Lower leg skin (tissue), 4 donors: ENCODE measurements around the gene DPYSL3. TPM values are rescaled to one million over a fixed set of nuclear protein-coding genes. Genes with fewer than 3 reads are reported as not detected.

Experiments
- DNase-seq, 2 donors: peaks; one replicate each; pipeline ENCODE4 v3.0.0-alpha.2; 2019; ENCODE audit warnings: low spot score in 2 of 2
- H3K4me3 ChIP-seq: fragments of 200-600 bp; sonication (generic); 2 replicates; pipeline ENCODE4 v1.5.1; 2017; ENCODE audit warnings: mild to moderate bottlenecking, low read depth; ENCODE audit not compliant: poor library complexity, severe bottlenecking
- POLR2A ChIP-seq, 2 donors: fragments of 450-650 bp; IDR thresholded peaks; one replicate each; pipeline ENCODE4 v1.6.1; 2016 to 2017; ENCODE audit warnings: antibody characterized with exemption in 2 of 2, mild to moderate bottlenecking in 1 of 2, moderate library complexity in 1 of 2
- WGBS, 2 donors: methylation state at CpG; one replicate each; pipeline ENCODE4 v1.1.5; 2018; 5-methylcytosine and 5-hydroxymethylcytosine counted together
- intact Hi-C: fragments of 100-400 bp; cut with DNase I; formaldehyde crosslinking; loops from one replicate; pipeline ENCODE4 v1.15.0; 2023; ENCODE audit warnings: low total_unique reads
- total RNA-seq, 4 donors: library from RNA; depleted of rRNA; stranded (reverse); fragments of >200 nt; gene quantifications; one replicate each; pipeline ENCODE4 v1.1.0, GENCODE V29; 2016
- TF ChIP-seq, protein P1 (sequence below), 3 donors: fragments of 450-650 bp; IDR thresholded peaks; one replicate each; pipeline ENCODE4 v1.5.1; 2016; ENCODE audit warnings: antibody characterized with exemption in 3 of 3, mild to moderate bottlenecking in 3 of 3, moderate library complexity in 2 of 3

DPYSL3 gene
- total RNA-seq, 4 donors from 2014 or later: 7.1 to 32.2 (median 11.0) TPM

DNA sequence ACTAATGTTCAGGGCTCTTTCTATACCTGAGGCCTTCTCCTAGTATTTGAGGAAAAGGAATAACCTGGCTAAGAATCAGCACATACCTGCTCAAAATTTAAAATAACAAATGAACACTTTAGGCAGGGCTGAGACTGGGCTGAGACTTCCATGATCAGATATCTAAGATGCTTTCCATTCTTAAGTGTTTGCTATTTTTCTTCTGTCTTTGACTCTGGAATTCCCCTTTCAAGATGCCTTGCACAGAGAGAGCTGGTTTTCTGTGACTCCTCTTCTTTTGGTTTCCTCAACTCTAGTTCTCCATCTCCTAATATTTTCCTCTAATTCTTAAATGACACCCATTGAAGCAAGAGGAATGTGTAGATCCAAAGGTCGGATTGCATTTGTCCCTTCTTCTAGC is 61.1 kb downstream of the DPYSL3 start:
- no peak overlapping the region for H3K4me3 ChIP-seq
- 79 to 91% methylated on average over 1 of the region's 1 CpG for WGBS, 2 donors
- no peak for DNase-seq
- no peak for TF ChIP-seq POLR2A (IDR thresholded peaks at IDR 0.05)
- TF ChIP-seq, protein P1, sequence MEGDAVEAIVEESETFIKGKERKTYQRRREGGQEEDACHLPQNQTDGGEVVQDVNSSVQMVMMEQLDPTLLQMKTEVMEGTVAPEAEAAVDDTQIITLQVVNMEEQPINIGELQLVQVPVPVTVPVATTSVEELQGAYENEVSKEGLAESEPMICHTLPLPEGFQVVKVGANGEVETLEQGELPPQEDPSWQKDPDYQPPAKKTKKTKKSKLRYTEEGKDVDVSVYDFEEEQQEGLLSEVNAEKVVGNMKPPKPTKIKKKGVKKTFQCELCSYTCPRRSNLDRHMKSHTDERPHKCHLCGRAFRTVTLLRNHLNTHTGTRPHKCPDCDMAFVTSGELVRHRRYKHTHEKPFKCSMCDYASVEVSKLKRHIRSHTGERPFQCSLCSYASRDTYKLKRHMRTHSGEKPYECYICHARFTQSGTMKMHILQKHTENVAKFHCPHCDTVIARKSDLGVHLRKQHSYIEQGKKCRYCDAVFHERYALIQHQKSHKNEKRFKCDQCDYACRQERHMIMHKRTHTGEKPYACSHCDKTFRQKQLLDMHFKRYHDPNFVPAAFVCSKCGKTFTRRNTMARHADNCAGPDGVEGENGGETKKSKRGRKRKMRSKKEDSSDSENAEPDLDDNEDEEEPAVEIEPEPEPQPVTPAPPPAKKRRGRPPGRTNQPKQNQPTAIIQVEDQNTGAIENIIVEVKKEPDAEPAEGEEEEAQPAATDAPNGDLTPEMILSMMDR (IDR thresholded peaks at IDR 0.05): no peak
- intact Hi-C loops: no loop called here

DNA sequence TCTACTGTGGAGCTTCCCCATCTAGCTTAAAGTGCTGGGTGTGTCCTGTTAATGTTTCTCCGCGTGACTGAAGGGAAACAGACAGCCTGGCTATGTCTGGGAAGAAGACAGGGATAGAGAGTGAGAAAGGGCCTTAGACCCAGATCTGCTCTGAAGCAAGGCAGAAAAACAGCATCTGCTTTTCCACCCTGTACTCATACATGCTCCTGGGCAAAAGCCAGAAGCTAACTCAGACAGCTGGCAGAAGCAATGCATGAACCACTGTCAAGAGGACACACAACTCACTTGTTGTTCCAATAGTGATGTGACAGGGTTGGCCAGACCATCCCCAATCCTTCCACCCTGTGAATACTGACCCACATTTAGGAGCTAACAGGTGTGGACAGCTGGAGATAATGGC is 63.3 kb downstream of the DPYSL3 start:
- peak in 1 of 2 donors; percentile 48 for DNase-seq
- intact Hi-C loops: no loop called here
- H3K4me3 ChIP-seq: no peak overlapping the region
- TF ChIP-seq, protein P1 (IDR thresholded peaks at IDR 0.05): no peak
- TF ChIP-seq POLR2A (IDR thresholded peaks at IDR 0.05): no peak
- 38 to 70% methylated on average over 2 of the region's 2 CpGs for WGBS, 2 donors

DNA sequence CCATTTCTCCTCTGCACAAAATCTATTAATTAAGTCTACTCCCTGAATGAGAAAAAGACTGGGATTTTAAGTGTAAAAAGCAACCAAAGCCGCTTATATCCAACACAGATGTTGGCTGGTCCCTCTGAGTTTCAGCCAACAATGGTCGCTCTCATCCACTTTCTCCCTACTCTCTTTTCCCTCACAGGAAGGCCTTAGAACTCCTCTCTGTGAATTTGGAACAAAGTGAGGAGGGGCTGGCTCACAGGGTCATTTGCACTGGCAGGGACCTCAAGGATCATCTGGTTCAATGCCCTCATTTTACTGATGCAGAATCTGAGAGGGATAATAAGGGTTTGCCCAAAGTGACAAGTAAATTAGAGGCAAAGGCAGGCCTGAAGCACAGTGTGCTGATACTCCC is 64.0 kb downstream of the DPYSL3 start:
- WGBS, 2 donors: 59 to 80% methylated on average over 2 of the region's 2 CpGs
- no peak overlapping the region for H3K4me3 ChIP-seq
- DNase-seq: no peak
- intact Hi-C loops: no loop called here
- TF ChIP-seq, protein P1 (IDR thresholded peaks at IDR 0.05): no peak

DNA sequence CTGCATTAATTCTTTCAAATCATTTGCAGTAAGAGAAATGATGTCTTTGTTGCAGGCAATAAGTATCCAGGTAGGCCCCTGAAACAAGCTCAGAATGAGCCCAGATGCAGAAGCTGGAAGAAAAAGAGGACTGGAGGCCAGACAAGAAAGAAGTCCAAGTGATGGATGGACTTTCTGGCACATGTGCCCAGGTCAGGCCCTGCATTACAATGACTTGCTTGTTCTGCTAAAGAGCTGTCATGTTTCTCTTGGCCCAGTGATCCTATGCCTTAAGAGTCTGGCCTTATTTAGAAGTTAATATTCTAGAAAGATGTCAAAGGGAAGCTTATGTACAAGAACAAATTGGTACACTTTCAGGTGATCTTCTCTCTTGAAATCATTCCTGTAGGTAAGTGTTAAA is 64.8 kb downstream of the DPYSL3 start:
- no peak for DNase-seq
- intact Hi-C loops: no loop called here
- TF ChIP-seq POLR2A (IDR thresholded peaks at IDR 0.05): no peak
- TF ChIP-seq, protein P1 (IDR thresholded peaks at IDR 0.05): no peak
- H3K4me3 ChIP-seq: no peak overlapping the region

DNA sequence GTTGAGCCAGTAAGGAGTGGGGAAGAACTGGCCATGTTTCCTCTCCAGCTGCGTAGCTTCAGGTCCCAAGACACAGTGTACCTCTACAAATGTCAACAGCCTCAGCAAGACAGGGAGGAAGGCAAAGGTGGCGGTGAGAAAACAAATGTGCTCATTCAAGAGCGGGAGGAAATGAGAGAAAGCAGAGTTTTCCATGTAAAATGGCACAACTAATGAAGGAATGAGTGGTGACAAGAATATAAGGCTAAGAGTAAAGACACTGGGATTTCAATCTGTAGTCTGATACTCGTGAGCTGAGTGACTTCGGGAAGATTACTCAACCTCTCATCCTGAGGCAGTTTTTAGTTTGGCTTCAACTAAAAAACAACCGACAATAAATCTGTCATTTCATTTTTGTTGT is 67.6 kb downstream of the DPYSL3 start:
- no peak overlapping the region for H3K4me3 ChIP-seq
- intact Hi-C loops: no loop called here
- 71 to 72% methylated on average over 6 of the region's 6 CpGs for WGBS, 2 donors
- DNase-seq: no peak
- TF ChIP-seq, protein P1 (IDR thresholded peaks at IDR 0.05): no peak
- no peak for TF ChIP-seq POLR2A (IDR thresholded peaks at IDR 0.05)

DNA sequence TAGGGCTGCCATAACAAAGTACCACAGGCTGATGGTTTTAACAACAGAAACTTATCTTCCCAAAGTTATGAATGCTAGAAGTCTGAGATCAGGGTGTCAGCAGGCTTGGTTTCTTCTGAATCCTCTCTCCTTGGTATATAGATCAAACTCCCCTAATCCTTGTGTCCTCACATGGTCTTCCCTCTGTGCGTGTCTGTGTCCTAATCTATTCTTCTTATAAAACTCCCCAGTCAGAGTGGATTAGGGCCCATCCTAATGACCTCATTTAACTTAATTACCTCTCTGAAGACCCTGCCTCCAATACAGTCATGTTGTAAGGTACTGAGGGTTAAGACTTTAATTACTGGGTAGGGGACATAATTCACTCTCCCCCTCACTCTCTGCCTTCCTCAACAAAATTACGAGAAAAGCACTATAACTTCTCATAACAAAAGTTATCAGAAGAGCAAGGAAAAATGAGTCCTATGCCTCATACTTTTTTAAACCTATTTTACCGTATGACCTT is 68.6 kb downstream of the DPYSL3 start:
- WGBS, 2 donors: 98% methylated on average over 3 of the region's 3 CpGs
- no peak for DNase-seq
- intact Hi-C loops: no loop called here
- no peak overlapping the region for H3K4me3 ChIP-seq
- TF ChIP-seq, protein P1 (IDR thresholded peaks at IDR 0.05): no peak
- no peak for TF ChIP-seq POLR2A (IDR thresholded peaks at IDR 0.05)
